GM18511 (cell line): Measurements from ENCODE around the gene ATP6V1E1.

ENCODE experiments used
- ATAC-seq: cut with Tn5 transposase; IDR thresholded peaks from one replicate; pipeline ENCODE4 v1.9.1; 2021; ENCODE audit warnings: mild to moderate bottlenecking, moderate library complexity; ENCODE audit not compliant: unreplicated experiment

ATP6V1E1 gene

GRCh38 chr22:17634696-17635095 lies 6.1 kb upstream of the ATP6V1E1 start:
- ATAC-seq = no peak

GRCh38 chr22:17633998-17634323 lies 5.4 kb upstream of the ATP6V1E1 start:
- ATAC-seq = no peak

- no peak for ATAC-seq
Measured at GRCh38 chr22:17633217-17633997, 4.9 kb upstream of the ATP6V1E1 start.

GRCh38 chr22:17631076-17631565 lies 2.6 kb upstream of the ATP6V1E1 start:
- no peak for ATAC-seq

GRCh38 chr22:17629641-17630040 lies 1.1 kb upstream of the ATP6V1E1 start:
- no peak for ATAC-seq

GRCh38 chr22:17629173-17629489 lies 582 bp upstream of the ATP6V1E1 start:
- ATAC-seq = no peak

GRCh38 chr22:17627961-17628405 lies 566 bp downstream of the ATP6V1E1 start:
- ATAC-seq = no peak

- ATAC-seq = no peak
Measured at GRCh38 chr22:17613280-17613679, 15.3 kb downstream of the ATP6V1E1 start.

GRCh38 chr22:17612057-17612456 lies 16.5 kb downstream of the ATP6V1E1 start:
- ATAC-seq = no peak

GRCh38 chr22:17607891-17608521 lies 20.5 kb downstream of the ATP6V1E1 start:
- no peak for ATAC-seq

- ATAC-seq = no peak
Measured at GRCh38 chr22:17606496-17606895, 22.1 kb downstream of the ATP6V1E1 start.

GRCh38 chr22:17603668-17604067 lies 24.9 kb downstream of the ATP6V1E1 start:
- ATAC-seq = no peak

GRCh38 chr22:17601031-17601430 lies 27.5 kb downstream of the ATP6V1E1 start:
- ATAC-seq = no peak

- ATAC-seq = no peak
Measured at GRCh38 chr22:17598318-17598717, 30.2 kb downstream of the ATP6V1E1 start.

- no peak for ATAC-seq
Measured at GRCh38 chr22:17597217-17597616, 31.3 kb downstream of the ATP6V1E1 start.

GRCh38 chr22:17596226-17596625 lies 32.3 kb downstream of the ATP6V1E1 start:
- no peak for ATAC-seq

GRCh38 chr22:17592201-17592600 lies 36.3 kb downstream of the ATP6V1E1 start:
- ATAC-seq = no peak

- ATAC-seq = no peak
Measured at GRCh38 chr22:17590586-17590985, 38.0 kb downstream of the ATP6V1E1 start.

GRCh38 chr22:17589810-17590375 lies 38.7 kb downstream of the ATP6V1E1 start:
- ATAC-seq = no peak

GRCh38 chr22:17588606-17589005 lies 39.9 kb downstream of the ATP6V1E1 start:
- ATAC-seq = no peak

GRCh38 chr22:17587629-17588028 lies 40.9 kb downstream of the ATP6V1E1 start:
- ATAC-seq = no peak

- ATAC-seq = no peak
Measured at GRCh38 chr22:17586831-17587440, 41.6 kb downstream of the ATP6V1E1 start.
